Progenitor cell of endocrine pancreas (in vitro differentiated cells): ENCODE data around the gene ZNF286A. TPM values are rescaled to one million over a fixed set of nuclear protein-coding genes. Genes with fewer than 3 reads are reported as not detected.
A peak's percentile ranks its signal among the peaks of the same experiment; 100 is the strongest.
"Not testable (repeated sequence)": the region's sequence is repeated elsewhere in the genome, so short reads cannot be mapped to it uniquely, and the experiment has no call there.

Source experiments
- DNase-seq: peaks from one replicate; pipeline ENCODE4 v3.0.0; 2021; ENCODE audit warnings: low spot score; ENCODE audit not compliant: unreplicated experiment
- H3K27ac Mint-ChIP-seq: 2 replicates; pipeline ENCODE4 v1.8.0; 2021; ENCODE audit warnings: mild to moderate bottlenecking, moderate library complexity, mixed read lengths
- H3K27me3 Mint-ChIP-seq: 2 replicates; pipeline ENCODE4 v1.8.0; 2021; ENCODE audit warnings: mixed read lengths
- H3K36me3 Mint-ChIP-seq: 2 replicates; pipeline ENCODE4 v1.8.0; 2022; ENCODE audit warnings: mixed read lengths; ENCODE audit not compliant: insufficient read depth
- H3K4me1 Mint-ChIP-seq: 2 replicates; pipeline ENCODE4 v1.8.0; 2021; ENCODE audit warnings: low read depth, mixed read lengths
- H3K4me3 Mint-ChIP-seq: 2 replicates; pipeline ENCODE4 v1.8.0; 2021; ENCODE audit warnings: low read depth, mild to moderate bottlenecking, moderate library complexity, mixed read lengths
- H3K9me3 Mint-ChIP-seq: 2 replicates; pipeline ENCODE4 v1.8.0; 2021; ENCODE audit warnings: low read depth, mixed read lengths
- total RNA-seq: library from RNA; stranded (reverse); gene quantifications from 2 replicates; pipeline ENCODE4 v1.2.1, GENCODE V29; 2021
- TF ChIP-seq, protein P1 (sequence below): fragments of 200-600 bp; sonication (generic); IDR thresholded peaks from one replicate; pipeline ENCODE4 v1.5.0; 2021; ENCODE audit warnings: antibody characterized with exemption, mild to moderate bottlenecking; ENCODE audit not compliant: unreplicated experiment

ZNF286A gene
- total RNA-seq, 1 donor from 2014 or later = 97.0 TPM

DNA sequence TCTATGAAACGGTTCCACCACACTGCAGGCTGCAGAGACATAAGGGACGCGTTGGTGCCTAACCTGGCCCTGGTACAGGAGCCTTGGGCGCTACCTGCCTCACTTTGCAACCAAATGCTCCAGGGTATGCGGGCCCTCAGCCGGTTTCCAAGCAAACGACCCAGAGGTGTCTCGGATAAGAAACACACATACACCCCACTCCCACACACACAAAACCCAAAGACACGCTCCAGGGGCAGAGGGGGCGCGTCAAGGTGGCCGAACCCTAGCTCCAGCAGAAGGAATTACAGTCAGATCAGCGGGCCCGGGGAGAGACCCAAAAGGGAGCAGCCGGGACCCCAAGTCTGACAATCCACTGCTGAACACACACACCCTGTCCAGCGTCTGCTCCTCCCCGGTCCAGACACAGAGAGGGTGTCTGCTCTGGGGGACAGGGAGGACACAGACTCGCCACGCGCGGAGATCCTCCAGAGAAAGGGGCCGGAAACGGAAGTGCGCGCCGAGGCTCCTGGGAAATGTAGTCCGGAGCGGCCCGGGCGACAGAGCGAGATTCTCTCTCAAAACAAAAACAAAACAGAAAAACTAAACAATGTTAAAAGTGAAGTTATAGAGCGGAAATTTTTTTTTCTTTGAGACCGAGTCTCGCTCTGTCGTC is 15.6 kb upstream of the ZNF286A start, which contains the start of gene TRIM16:
Gene TRIM16 (minus strand): TSS at position 488 of the 655 bp plus-strand sequence. CDS start 32,702 bp downstream, outside the sequence.
- H3K9me3 Mint-ChIP-seq, H3K36me3 Mint-ChIP-seq, H3K27me3 Mint-ChIP-seq, H3K4me1 Mint-ChIP-seq: not testable (repeated sequence)
- TF ChIP-seq, protein P1, sequence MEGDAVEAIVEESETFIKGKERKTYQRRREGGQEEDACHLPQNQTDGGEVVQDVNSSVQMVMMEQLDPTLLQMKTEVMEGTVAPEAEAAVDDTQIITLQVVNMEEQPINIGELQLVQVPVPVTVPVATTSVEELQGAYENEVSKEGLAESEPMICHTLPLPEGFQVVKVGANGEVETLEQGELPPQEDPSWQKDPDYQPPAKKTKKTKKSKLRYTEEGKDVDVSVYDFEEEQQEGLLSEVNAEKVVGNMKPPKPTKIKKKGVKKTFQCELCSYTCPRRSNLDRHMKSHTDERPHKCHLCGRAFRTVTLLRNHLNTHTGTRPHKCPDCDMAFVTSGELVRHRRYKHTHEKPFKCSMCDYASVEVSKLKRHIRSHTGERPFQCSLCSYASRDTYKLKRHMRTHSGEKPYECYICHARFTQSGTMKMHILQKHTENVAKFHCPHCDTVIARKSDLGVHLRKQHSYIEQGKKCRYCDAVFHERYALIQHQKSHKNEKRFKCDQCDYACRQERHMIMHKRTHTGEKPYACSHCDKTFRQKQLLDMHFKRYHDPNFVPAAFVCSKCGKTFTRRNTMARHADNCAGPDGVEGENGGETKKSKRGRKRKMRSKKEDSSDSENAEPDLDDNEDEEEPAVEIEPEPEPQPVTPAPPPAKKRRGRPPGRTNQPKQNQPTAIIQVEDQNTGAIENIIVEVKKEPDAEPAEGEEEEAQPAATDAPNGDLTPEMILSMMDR = peak; percentile 54
- peak; percentile 40 for DNase-seq
- H3K27ac Mint-ChIP-seq = peak within 1 kb of the TSS; percentile 87
- H3K4me3 Mint-ChIP-seq = peak within 1 kb of the TSS; percentile 92

DNA sequence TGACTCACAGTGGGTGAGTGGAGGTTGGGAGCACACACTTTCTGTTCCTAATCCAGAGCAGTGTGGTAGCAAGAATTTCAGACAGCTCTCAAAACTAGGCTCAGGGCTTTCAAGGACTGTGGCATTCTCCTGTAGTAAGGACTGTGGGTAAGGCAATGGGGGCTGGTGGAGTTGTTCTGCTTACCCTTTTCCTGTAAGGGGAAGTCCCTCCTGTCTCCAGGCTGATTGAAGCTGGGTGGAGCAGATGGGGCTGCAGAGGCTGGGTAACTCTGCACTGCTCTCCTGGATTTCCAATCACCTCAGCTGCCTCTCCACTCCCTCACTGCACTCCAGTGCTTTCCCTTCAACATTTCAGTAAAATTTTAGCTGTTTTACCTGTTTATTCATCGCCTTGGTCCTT is 12.1 kb upstream of the ZNF286A start:
- H3K9me3 Mint-ChIP-seq, H3K27ac Mint-ChIP-seq, H3K4me1 Mint-ChIP-seq, DNase-seq, H3K36me3 Mint-ChIP-seq, H3K27me3 Mint-ChIP-seq, H3K4me3 Mint-ChIP-seq: not testable (repeated sequence)

DNA sequence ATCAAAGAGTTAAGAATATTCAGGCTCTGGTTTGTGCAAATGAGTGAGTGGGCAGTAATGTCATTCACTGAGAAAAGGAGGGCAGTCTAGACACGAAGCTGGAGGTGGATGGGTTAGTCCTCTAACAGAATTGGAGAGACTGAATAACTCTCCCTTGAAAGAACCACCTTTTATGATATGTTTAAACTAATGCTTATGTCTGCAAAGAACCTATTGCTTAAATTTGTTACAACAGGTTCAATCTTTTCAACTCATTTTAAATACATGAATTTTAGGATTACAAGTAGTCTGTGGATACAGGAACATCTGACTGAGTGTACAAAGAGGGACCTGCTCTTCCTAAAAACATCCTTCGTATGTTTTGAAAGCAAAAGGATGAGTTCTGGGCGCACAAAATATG is 585 bp upstream of the ZNF286A start:
- not testable (repeated sequence) for DNase-seq, H3K27me3 Mint-ChIP-seq, H3K9me3 Mint-ChIP-seq, H3K4me1 Mint-ChIP-seq
- Mint-ChIP-seq H3K27ac (peak overlapping the region; percentile 90), H3K4me3 (peak overlapping the region; percentile 89), H3K36me3 (peaks cover 23% of the 10 kb centered on the region)

DNA sequence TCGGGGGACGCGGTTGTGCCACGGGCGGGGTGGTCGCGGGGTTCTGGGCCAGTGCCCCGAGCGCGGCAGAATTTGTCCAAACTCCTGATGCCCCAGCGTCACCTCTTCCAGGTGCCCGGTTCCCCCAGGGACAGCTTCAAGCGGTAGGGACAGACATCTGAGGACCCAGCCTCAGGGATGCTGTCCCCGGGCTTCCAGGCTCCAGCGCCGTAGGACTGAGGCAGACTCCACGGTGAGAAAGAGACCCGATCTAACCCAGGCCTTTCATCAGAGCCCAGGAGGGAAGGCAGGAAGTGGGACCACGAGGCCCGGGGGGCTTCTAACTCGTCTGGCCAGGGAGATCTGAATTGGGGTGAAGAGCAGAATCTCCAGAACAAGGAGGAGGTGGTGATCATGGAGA is 385 bp downstream of the ZNF286A start:
- not testable (repeated sequence) for DNase-seq
- H3K27ac Mint-ChIP-seq = peak overlapping the region; percentile 90
- peak overlapping the region; percentile 89 for H3K4me3 Mint-ChIP-seq

DNA sequence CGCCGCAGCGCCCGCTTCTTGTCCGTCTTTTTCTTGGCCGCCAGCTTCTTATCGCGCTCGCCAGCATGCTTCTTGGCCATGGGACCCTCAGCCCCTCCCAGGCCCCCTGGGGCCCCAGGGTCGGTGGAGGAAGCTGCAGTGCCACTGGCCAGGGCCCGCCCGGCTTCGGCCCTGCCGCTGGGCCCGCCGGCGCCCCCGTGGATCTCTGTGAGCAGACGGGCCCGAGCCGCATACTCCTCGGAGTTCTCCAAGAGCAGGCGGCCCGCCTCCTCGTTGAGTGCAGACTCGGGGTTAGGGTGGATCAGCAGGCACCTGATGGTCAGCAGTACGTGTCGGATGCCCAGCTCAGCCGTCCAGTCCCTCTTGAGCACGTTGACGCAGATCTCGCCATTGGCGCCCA is 4.7 kb downstream of the ZNF286A start:
- Mint-ChIP-seq H3K9me3 (peaks cover 21% of the 10 kb centered on the region), H3K36me3 (peaks cover 62% of the 10 kb centered on the region)
- not testable (repeated sequence) for H3K4me3 Mint-ChIP-seq, H3K27ac Mint-ChIP-seq, DNase-seq, H3K4me1 Mint-ChIP-seq, H3K27me3 Mint-ChIP-seq

More for the DNA sequence above, 385 bp downstream of the ZNF286A start:
- H3K9me3 Mint-ChIP-seq, H3K4me1 Mint-ChIP-seq, H3K27me3 Mint-ChIP-seq: not testable (repeated sequence)
- H3K36me3 Mint-ChIP-seq = peaks cover 27% of the 10 kb centered on the region

DNA sequence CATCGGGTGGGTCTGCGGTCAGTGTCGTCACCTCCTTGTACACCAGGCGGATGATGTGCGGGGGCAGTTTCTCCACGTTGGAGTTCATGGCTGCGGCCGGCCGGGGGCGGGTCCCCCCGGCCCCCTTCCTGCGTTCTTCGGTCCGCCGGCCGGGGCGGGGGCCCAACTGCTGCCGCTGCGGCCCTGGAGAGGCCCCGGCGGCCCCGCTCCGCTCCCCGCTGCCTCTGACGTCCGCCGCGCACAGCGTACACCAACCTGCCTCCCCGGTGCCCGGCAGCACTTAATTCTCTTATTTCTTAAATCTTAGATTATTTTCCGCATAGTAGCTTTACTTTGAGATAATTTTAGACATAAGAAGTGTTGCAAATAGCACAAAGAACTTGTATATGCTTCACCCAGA is 5.3 kb downstream of the ZNF286A start:
- not testable (repeated sequence) for H3K27ac Mint-ChIP-seq, DNase-seq
- H3K9me3 Mint-ChIP-seq = peaks cover 26% of the 10 kb centered on the region

DNA sequence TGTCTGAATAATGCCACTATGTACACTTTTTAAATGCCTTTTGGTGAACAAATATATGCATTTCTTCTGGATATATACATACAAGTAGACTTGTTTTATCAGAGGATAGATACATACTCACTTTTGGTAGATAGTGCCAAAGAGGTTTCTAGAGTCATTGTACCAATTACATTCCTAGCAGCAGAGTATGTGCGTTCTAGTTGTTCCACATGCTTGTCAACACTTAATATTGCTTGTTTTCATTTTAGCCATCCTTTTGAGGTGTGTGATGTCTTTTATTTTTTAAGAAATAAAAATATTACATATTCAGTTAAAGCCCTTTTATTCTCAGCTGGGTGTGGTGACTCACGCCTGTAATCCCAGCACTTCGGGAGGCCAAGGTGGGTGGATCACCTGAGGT is 9.3 kb downstream of the ZNF286A start:
- not testable (repeated sequence) for H3K4me1 Mint-ChIP-seq

More for the DNA sequence above, 5.3 kb downstream of the ZNF286A start:
- not testable (repeated sequence) for H3K4me3 Mint-ChIP-seq, H3K27me3 Mint-ChIP-seq, H3K4me1 Mint-ChIP-seq
- peaks cover 67% of the 10 kb centered on the region for H3K36me3 Mint-ChIP-seq

DNA sequence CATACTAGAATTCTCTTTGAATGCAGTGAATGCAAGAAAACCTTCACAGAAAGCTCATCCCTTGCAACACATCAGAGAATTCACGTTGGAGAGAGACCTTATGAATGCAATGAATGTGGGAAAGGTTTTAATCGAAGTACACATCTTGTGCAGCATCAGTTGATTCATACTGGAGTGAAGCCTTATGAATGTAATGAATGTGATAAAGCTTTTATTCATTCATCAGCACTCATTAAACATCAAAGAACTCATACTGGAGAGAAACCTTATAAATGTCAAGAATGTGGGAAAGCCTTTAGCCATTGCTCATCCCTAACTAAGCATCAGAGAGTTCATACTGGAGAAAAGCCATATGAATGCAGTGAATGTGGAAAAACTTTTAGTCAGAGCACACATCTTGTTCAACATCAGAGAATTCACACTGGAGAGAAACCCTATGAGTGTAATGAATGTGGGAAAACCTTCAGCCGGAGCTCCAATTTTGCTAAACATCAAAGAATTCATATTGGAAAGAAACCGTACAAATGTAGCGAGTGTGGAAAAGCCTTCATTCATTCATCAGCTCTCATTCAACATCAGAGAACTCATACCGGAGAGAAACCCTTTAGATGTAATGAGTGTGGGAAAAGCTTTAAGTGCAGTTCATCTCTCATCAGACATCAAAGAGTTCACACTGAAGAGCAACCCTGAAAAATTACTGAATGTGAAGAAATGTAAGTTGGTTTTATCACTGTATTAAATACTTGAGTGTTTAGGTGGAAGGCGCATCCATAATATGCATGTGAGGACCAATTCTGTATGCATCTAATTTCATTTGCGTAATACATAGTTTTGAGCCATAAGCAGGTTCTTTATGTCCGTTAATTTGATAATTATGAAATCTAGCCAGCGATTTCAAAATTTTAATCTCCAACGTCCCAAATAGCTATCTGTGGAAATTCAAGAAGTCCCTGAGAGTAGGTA is 17.3 kb downstream of the ZNF286A start:
- not testable (repeated sequence) for H3K27me3 Mint-ChIP-seq, H3K4me1 Mint-ChIP-seq, DNase-seq, H3K4me3 Mint-ChIP-seq
- peaks cover 26% of the 10 kb centered on the region for H3K9me3 Mint-ChIP-seq
- H3K27ac Mint-ChIP-seq = peak overlapping the region; percentile 69
- H3K36me3 Mint-ChIP-seq = peaks cover 64% of the 10 kb centered on the region

More for the DNA sequence above, 9.3 kb downstream of the ZNF286A start:
- peaks cover 34% of the 10 kb centered on the region for H3K9me3 Mint-ChIP-seq
- not testable (repeated sequence) for H3K4me3 Mint-ChIP-seq, H3K27me3 Mint-ChIP-seq, DNase-seq, H3K27ac Mint-ChIP-seq
- H3K36me3 Mint-ChIP-seq = peaks cover 68% of the 10 kb centered on the region

DNA sequence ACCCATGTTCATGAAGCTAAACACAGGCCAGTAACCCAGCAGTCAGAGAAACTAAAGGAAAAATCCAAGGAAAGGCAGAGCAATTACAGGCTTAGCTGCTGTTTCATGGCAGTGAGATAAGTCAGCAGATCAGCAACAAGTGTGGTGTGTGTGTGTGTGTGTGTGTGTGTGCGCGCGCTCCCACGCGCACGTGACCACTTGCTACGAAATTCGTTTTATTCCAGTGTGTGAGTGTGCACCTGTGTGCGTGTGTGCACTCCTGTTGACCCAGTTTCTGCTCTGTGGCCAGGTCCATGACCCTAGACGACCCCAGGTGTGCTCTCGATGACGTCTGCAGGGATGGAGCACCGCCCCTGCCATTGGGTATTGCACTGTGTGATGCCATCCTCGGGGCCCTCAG is 31.0 kb downstream of the ZNF286A start:
- DNase-seq, H3K9me3 Mint-ChIP-seq, H3K4me3 Mint-ChIP-seq, H3K27ac Mint-ChIP-seq, H3K4me1 Mint-ChIP-seq, H3K36me3 Mint-ChIP-seq, H3K27me3 Mint-ChIP-seq: not testable (repeated sequence)

DNA sequence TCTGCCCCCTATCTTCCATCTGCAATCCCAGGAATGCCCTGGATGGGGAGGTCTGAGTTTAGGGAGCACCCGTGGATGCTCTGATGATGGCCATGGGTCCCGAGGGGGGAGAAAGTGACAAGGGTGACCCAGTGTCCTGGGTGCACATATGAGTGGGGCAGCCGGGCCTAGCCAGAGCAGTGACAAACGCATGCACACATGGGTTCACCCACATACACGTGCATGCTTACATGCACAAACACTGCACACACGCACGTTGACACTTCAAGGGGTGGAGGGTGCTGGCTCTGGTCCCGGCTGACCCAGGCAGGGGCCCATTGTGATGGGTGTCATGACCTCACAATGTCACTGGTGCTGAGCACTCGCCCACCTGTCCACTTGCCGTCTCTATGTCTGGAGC is 32.3 kb downstream of the ZNF286A start, which contains the start of gene TBC1D26:
Gene TBC1D26 (plus strand): TSS at position 384 of the 400 bp plus-strand sequence. CDS start 3,066 bp downstream, outside the sequence.
- not testable (repeated sequence) for H3K27me3 Mint-ChIP-seq, H3K9me3 Mint-ChIP-seq, DNase-seq, H3K36me3 Mint-ChIP-seq, H3K27ac Mint-ChIP-seq, H3K4me1 Mint-ChIP-seq, H3K4me3 Mint-ChIP-seq

DNA sequence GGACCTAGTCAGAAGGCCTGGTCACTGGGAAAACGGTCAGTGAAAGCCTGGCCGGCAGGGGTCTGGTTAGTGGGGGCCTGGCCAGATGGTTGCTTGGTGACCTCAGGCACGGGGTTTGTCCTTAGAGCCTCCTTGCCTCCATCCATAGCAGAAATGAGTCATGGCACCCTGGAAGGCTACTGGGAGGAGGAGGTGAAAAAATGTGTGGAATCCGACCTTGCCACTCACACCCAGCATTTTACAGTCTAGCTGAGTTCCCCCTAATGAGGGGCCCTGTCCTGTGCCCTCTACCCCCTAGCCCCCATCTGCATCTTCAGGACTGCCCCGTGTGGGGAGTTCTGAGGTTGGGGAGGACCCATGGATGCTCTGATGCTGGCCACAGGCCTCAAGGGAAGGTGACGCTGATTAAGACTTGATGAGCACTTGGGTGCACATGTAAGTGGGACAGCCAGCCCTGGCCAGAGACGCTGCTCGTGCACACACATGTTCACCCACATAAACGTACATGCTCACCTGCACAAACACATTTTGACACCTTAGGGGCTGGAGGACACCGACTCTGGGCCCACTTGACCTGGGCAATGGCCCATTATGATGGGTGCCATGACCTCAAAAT is 33.7 kb downstream of the ZNF286A start:
- H3K4me1 Mint-ChIP-seq, H3K36me3 Mint-ChIP-seq, H3K4me3 Mint-ChIP-seq, H3K27me3 Mint-ChIP-seq, DNase-seq, H3K9me3 Mint-ChIP-seq, H3K27ac Mint-ChIP-seq: not testable (repeated sequence)
